Activated CD4-positive, alpha-beta T cell treated with anti-CD3 and anti-CD28 coated beads, Interleukin-2, Interleukin-6, amounts not matched to agents 100 ng/mL and 50 ng/mL, durations not matched to agents 16 hours and 8 hours (primary cell): Measurements from ENCODE around the gene C16orf74.

ENCODE experiments used
- DNase-seq: peaks from one replicate; pipeline ENCODE4 v3.0.0-alpha.2; 2020

The C16orf74 gene

GRCh38 chr16:85746460-85747215 is 4.3 kb downstream of the C16orf74 start:
- DNase-seq = no peak

- no peak for DNase-seq
These were observed 11.8 kb downstream of the C16orf74 start for GRCh38 chr16:85738923-85739715.

- no peak for DNase-seq
These were observed 14.0 kb downstream of the C16orf74 start for GRCh38 chr16:85736921-85737320.

- no peak for DNase-seq
These were observed 14.9 kb downstream of the C16orf74 start for GRCh38 chr16:85735946-85736345.

- peak; percentile 17 for DNase-seq
These were observed 15.7 kb downstream of the C16orf74 start for GRCh38 chr16:85735225-85735635.

GRCh38 chr16:85734311-85735017 is 16.4 kb downstream of the C16orf74 start:
- no peak for DNase-seq

GRCh38 chr16:85733839-85734170 is 17.1 kb downstream of the C16orf74 start:
- no peak for DNase-seq

GRCh38 chr16:85733155-85733838 is 17.6 kb downstream of the C16orf74 start:
- no peak for DNase-seq

GRCh38 chr16:85731179-85731578 is 19.7 kb downstream of the C16orf74 start:
- no peak for DNase-seq

GRCh38 chr16:85730186-85730465 is 20.8 kb downstream of the C16orf74 start:
- DNase-seq = no peak

- no peak for DNase-seq
These were observed 21.3 kb downstream of the C16orf74 start for GRCh38 chr16:85729452-85730185.

GRCh38 chr16:85728879-85729278 is 22.0 kb downstream of the C16orf74 start:
- no peak for DNase-seq

GRCh38 chr16:85724936-85725335 is 26.0 kb downstream of the C16orf74 start:
- no peak for DNase-seq

- DNase-seq = no peak
These were observed 26.6 kb downstream of the C16orf74 start for GRCh38 chr16:85724126-85724879.

GRCh38 chr16:85722128-85722893 is 28.6 kb downstream of the C16orf74 start:
- DNase-seq = no peak

GRCh38 chr16:85720302-85720637 is 30.6 kb downstream of the C16orf74 start:
- no peak for DNase-seq

GRCh38 chr16:85719605-85720301 is 31.1 kb downstream of the C16orf74 start:
- DNase-seq = no peak

- peak; percentile 14 for DNase-seq
These were observed 32.2 kb downstream of the C16orf74 start for GRCh38 chr16:85718682-85719081.

- no peak for DNase-seq
These were observed 32.8 kb downstream of the C16orf74 start for GRCh38 chr16:85718153-85718477.

GRCh38 chr16:85717393-85718152 is 33.3 kb downstream of the C16orf74 start:
- peak; percentile 74 for DNase-seq
